GM21825 (cell line): ENCODE results near the gene PBRM1.
"Not testable (repeated sequence)": the region's sequence is repeated elsewhere in the genome, so short reads cannot be mapped to it uniquely, and the experiment has no call there.

Experiments
- ATAC-seq: cut with Tn5 transposase; IDR thresholded peaks from one replicate; pipeline ENCODE4 v1.9.1; 2021; ENCODE audit warnings: mild to moderate bottlenecking, moderate library complexity; ENCODE audit not compliant: unreplicated experiment

Gene PBRM1

DNA sequence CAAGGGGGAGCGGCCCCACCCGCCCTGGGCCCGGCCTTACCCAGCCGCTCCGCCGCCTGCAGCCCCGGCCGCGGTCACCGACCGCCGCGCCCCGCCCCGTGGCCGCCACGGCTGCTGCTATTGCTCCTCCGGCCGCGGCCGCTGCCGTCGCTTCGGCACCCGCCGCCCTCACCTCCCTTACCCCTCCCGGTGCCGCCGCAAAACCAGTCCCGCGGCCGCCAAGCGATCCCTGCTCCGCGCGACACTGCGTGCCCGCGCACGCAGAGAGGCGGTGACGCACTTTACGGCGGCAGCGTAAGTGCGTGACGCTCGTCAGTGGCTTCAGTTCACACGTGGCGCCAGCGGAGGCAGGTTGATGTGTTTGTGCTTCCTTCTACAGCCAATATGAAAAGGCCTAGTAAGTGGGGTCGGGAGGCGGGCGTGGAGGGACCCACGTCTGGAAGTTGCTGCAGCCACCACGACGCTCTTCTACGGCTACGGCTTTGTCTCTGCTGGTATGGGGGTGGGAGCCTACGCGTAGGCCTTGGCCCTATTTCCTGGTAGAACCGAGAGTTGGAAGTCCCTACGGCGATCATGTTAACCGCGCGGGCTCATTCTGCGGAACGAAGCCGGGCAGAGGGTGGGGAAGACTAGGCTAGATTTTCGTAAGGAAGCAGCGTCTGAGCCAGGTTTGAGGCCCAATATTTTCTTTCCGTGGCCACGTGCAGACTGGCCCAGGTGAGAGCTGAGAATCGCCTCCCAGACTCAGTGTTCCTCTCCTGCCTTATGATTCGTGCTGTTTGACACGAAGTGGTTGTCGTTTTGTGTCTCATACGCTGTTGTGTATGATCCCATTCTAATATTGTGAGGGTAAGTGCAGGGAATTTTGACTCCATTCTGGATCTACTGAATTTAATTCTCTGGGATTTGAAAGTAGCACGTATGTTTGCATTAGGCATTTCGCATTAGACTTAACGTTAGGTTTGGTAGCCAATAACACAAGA lies at the start of gene PBRM1, which contains the start of gene GNL3:
PBRM1 (minus strand) TSS at position 205 of the 983 bp plus-strand sequence.
GNL3 (plus strand) TSS at position 324 of the 983 bp plus-strand sequence; CDS start at position 385, 61 bp downstream.
- ATAC-seq = peak; percentile 73

DNA sequence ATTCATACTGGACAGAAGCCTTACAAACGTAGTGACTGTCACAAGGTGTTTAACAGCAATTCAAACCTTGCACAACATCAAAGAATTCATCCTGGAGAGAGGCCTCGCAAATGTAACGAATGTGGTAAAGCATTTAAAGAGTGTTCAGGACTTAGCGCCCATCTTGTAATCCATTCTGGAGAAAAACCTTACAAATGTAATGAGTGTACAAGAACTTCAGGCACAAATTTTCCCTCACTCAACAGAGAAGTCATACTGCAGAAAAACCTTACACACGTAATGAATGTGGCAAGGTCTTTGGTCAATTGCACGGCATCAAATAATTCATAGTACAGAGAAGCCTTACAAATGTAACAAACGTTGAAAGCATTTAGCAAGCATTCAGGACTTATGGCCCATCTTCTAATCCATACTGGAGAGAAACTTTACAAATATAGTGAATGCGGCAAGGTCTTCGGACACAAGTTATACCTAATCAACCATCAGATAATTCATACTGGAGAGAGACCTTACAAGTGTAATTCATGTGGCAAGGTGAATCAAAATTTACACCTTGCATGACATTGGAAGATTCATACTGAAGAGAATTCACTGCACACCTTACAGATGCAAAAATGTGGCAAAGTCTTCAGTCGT lies 47.7 kb upstream of the PBRM1 start:
- ATAC-seq = no peak

DNA sequence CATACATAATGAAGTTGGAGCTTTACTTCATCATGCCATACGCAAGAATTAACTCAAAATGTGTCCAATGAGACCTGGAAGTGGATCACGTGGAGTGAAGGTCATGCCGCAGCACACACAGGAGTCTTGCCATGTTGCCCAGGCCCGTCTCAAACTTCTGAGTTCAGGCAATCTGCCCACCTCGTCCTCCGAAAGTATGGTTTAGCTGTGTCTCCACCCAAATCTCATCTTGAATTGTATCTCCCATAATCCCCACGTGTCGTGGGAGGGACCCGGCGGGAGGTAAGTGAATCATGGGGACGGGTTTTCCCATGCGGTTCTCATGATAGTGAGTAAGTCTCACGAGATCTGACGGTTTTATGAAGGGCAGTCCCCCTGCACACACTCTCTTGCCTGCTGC lies 45.9 kb upstream of the PBRM1 start:
- ATAC-seq = no peak

DNA sequence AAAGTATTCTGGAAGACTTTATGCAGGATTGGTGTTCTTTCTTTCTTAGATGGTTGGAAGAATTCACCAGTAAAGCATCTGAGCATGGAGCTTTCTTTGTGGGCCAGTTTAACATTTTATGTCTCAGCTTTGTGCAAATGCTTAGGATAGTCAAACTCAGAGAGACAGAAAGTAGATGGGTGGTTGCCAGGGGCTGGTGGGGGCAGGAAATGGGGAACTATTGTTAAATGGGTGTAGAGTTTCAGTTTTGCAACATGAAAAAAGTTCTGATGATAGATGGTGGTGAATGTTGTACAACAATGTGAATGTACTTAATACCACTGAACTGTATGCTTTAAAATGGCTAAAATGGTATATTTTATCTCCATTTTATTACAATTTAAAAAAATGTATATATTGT lies 45.0 kb upstream of the PBRM1 start:
- no peak for ATAC-seq

DNA sequence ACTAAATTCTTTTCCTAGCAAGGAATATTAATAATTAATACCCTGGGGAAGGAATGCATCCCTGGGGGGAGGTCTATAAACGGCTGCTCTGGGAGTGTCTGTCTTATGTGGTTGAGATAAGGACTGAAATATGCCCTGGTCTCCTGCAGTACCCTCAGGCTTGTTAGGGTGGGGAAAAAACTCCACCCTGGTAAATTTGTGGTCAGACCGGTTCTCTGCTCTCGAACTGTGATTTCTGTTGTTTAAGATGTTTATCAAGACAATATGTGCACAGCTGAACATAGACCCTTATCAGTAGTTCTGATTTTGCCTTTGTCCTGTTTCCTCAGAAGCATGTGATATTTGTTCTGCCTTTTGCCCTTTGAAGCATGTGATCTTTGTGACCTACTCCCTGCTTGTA lies 43.0 kb upstream of the PBRM1 start:
- ATAC-seq = not testable (repeated sequence)

DNA sequence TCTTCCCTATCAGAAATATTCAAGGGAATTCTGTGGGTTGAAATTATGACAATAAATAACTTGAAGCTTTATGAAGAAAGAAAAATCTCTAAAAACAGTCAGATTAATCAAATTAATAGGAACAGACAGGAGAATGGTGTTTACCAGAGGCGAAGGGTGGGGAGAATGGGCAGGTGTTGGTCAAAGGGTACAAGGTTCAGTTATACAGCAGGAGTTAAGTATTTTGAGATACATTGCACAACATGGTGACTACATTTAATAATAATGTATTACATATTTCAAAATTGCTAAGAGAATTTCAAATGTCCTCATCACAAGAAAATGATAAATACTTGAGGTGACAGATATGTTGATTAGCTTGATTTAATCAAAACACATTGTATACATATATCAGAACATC lies 38.8 kb upstream of the PBRM1 start:
- ATAC-seq = no peak

DNA sequence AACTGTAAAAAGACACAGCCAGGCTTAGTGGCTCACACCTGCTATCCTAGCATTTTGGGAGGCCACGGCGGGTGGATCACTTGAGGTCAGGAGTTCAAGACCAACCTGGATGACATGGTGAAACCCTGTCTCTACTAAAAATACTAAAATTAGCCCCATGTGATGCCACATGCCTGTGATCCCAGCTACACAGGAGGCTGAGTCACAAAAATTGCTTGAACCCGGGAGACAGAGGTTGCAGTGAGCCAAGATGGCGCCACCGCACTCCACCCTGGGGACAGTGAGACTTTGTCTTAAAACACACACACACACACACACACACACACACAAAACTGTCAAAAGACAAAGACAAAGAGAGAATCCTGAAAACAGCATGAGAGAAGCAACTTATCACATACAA lies 38.2 kb upstream of the PBRM1 start:
- no peak for ATAC-seq

DNA sequence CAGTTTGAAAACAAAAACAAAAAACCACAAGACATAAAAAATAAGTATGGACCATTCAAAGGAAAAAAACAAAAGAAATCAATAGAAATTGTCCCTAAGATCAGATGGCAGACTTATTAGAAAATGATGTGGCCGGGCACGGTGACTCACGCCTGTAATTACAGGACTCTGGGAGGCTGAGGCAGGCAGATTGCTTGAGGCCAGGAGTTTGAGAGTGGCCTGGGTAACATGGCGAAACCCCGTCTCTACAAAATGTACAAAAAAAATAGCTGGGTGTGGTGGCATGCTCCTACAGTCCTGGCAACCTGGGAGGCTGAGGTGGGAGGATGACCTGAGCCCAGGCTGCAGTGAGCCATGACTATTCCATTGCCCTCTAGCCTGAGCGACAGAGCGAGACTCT lies 36.8 kb upstream of the PBRM1 start:
- no peak for ATAC-seq

DNA sequence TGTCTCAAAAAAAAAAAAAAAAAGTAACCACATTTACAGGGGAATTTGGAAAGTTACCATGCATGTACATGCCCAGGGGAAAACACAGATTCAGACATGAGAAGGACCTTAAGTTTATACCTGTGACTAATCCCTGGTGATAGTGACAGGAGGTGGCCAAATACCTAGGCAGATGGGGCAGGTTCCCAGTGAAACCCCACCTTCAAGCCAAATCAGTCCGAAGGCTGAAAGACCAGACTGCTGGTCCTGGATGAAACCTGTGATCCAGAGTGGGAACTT lies 36.0 kb upstream of the PBRM1 start:
- peak; percentile 33 for ATAC-seq

DNA sequence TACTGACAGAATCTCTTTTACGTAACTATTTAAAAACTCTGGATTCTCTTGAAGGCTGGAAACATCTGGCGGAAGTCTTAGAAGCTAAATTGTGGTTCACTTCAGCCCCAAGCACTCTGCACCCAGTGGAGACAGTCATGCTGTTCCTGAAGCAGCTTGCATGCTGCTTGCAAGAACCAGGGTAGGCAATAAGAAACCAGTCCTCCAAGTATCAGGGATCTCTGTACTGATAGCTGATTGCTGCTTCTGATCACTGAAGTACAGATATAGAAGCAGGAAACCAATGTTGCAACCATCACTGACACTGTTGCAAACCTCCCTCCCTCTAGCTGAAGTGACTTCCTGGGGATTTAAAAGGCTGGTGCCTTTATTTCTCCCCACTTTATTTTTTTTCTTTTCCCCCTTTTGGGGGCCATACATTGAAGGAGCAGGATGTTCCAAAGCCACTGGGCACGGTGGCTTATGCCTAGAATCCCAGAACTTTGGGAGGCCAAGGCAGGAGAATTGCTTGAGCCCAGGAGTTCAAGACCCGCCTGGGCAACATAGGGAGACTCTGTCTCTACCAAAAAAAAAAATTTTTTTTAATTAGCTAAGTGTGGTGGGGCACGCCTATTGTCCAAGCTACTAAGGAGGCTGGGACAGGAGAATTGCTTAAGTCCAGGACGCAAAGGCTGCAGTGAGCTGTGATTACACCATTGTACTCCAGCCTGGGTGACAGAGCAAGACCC lies 35.5 kb upstream of the PBRM1 start:
- ATAC-seq = peak; percentile 50

DNA sequence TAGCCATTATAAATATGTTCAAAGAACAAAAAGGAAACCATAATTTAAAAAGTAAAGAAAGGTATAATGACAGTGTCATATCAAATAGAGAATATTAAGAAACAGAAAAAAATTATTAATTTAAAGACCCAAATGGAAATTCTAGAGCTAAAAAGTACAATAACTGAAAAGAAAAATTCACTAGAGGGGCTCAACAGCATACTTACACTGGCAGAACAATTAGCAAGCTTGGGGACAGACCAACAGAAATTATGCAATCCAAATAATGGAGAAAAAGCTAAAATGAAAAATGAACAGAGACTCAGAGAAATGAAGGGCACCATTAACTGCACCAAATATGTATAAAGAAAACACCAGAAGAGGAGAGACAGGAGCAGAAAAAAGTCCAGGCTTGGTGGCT lies 33.9 kb upstream of the PBRM1 start:
- no peak for ATAC-seq

DNA sequence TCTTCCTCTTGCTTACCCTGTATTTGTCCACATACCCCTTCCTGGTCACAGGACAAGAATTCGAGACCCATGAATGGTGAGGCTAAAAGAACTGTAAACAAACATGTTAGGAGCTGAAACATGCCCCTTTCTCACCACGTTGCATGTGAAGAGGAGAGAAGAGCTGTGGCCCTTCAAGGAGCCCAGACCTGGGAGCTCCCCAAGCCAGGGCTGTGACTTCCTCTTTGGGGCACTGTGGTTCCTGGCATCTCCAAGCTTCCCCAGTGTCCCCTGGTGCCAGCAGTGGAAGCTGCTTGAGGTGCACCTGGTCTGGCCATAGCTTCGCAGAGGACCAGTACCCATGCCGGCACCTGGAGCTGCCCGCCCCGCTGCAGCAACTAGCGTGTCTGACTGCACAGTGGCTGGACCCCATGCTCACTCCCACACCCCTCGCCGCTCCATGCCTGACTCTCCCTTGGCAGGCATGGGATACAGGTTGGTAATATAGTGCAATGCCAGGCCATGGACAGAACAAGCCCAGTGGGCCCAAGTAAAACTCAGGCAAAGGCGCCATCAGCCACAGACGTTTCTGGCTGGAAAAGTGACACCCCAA lies 30.1 kb upstream of the PBRM1 start:
- ATAC-seq = no peak

DNA sequence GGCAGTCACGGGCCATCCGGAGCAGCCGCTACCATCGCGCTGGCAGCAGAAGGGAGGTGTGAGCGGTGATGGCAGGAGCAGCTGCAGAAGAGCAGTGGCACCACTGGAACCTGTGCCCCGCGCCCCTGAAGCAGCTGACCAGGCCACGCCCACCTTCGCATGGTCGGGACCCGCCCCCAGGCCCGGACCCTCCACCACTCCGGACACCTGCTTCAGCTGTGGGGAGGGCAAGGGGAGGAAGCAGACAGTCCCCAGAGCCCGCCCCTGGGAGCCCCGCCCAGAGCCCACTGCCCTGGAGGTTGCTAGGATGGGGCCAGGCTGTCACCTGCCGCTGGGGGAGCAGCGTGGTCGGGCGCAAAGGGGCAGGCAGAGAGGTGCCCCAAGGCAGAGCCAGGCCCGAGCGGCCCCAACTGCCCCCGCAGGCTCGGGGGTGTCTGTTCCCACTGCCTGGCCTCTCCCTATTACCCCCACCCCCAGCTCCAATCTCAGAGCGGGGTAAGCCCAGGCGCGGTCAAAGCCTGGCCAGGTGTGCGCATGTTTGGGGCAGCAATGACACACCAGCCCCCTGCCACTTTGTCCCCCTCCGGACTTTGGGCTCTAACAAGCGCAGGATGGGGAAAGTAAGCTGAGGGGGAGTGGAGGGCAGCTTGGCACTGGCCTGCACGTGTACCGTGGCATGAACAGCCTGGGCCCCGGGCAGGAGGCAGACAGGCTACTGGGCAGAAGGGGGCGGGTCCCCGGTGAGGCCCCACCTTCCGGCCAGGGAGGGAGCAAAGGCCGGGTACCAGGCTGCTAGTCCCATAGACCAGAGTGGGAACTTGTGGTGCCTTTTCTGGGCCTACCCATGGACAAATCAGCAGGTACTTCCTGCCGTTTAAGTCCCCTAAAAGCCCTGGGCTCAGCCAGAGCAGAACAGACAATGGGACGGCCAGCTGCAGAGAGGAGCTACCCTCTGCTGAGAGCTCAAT lies 28.9 kb upstream of the PBRM1 start:
- ATAC-seq = no peak

DNA sequence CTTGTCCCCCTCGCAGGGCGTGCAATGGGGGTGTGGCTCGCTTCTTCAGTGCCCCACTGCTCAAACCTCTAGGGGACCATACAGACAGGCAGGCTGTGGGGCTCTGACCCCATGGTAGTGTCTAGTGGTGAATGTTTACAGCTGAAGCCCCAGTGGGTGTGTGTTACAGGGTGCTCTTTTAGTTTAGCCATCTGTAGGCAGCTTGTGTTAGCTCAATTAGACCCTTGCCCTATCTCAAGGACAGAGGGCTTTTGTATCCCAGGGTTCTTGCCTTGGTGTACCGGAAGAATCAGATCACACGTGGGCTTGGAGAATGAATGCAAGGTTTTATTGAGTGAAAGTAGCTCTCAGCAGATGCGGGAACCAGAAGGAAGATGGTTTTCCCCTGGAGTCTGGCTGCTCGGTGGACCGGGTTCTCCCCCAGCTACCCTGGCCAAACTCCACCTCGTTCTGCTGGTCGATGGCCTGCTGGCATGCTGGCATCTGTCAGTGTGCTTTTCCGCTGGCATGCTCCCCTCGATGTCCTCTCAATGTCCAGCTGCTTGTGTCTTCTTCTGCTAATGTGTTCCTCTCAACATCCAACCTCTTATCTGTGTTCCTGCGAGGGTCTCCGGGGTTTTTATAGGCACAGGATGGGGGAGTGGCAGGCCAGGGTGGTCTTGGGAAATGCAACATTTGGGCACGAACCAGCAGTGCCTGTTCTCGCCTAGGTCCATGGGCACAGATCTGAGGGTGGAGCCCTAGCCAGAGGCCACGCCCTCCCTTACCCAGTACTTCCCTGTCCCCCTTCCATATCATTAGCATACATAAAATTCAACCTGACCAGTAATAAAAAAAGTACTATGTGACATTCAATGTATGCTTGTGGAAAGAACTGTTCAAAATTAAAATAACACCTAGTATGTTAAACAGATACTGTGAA lies 26.8 kb upstream of the PBRM1 start:
- no peak for ATAC-seq

DNA sequence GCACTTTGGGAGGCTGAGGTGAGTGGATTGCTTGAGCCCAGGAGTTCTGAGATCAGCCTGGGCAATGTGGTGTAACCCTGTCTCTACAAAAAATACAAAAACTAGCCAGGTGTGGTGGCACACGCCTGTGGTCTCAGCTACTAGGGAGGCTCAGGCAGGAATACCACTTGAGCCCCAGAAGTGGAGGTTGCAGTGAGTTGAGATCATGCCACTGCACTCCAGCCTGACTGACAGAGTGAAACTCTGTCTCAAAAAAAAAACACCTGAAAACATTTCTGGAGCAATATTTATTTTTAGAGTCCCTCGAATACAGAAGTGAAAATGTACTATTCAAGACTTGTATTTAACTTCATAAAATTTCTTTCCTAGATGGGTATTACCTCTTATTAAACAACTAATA lies 24.8 kb upstream of the PBRM1 start:
- ATAC-seq = no peak

DNA sequence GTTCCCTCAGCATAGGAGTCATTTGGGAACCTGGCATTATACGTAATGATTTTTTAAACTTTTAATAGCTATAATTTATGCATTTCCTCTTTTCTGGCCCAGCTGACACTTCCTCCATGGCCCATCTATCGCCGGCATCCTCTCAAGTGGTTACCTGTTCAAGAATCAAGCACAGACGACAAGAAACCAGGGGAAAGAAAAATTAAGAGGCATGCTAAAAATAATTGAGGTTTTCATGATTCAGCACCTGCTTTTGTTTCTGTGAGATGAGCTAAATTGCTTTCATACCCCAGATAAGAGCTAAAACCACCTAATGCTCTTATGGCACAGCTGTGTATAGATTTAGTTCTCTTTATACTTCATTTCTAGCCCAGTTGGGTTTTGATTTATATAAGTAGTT lies 21.9 kb upstream of the PBRM1 start:
- no peak for ATAC-seq

DNA sequence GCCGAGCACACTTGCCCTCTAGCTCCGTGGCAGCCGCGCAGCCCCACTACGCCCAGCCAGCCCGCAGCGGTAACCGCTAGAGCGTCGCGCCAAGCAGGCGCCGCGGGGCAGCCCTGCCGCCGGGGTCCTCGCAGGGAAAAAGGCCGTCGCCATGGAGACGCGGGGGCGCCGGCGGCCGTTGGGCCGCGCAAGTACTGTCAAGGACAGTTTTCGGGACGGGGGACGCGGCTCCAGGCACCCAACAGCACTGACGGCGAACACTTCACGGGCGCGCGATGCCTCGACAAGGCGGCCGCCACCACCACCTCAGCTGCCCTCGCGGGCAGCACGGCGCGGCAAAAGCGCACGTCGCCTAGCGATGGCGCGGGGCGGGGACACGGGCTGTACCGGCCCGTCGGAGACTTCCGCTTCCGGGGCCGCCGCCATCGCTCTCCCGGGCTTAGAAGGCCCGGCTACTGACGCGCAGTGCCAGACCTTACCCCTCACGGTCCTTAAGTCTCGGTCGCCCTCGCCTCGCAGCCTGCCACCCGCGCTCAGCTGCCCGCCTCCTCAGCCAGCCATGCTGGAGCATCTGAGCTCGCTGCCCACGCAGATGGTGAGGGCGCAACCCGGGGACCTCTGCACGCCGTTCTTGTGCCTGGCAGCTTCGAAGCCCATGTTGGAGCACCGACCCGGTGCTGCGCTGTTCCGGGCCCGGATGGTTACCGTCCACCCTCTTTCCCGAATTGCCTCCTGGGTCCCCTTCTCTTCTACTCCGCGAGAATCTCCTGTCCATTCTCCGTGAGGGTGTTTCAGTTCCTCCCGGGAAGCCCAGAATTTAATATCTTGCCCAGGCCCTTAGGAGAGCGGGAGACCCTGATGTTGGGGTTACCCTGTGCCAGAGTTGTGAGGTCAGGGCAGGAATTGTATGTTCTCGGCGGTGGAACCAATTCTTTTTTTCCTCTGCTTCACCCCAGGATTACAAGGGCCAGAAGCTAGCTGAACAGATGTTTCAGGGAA lies 20.3 kb upstream of the PBRM1 start, which contains the start of the genes GLT8D1 and SPCS1:
GLT8D1 (minus strand) TSS at position 104 of the 999 bp plus-strand sequence. CDS start 5,331 bp downstream, outside the sequence.
SPCS1 (plus strand) TSS at position 419 of the 999 bp plus-strand sequence; CDS start at position 560, 141 bp downstream.
- ATAC-seq = peak; percentile 67

DNA sequence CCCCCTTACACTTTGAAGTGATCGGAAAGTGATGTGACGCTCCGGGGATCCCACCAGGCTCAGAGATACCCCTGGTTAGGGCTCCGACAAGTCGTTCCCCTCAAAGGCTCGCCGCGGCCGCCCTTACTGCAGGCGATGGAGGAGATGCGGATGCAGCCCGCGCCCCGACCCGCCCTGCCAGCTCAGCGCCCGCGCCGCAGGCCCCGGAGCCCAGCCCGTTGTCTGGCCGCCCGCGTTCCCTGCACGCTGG lies 19.6 kb upstream of the PBRM1 start:
- ATAC-seq = no peak
